Body of pancreas (tissue), 4 donors: ENCODE results near the gene PKNOX1. TPM values are rescaled to one million over a fixed set of nuclear protein-coding genes. Genes with fewer than 3 reads are reported as not detected.
"Not testable (repeated sequence)": the region's sequence is repeated elsewhere in the genome, so short reads cannot be mapped to it uniquely, and the experiment has no call there.

Experiments used
- ATAC-seq: fragments of 150-250 bp; one replicate; pipeline ENCODE4 v1.9.1; 2016
- DNase-seq, 4 donors: peaks; one replicate each; pipeline ENCODE4 v3.0.0-alpha.2; 2019
- H3K27ac ChIP-seq, 4 donors: fragments of 200-600 bp; sonication (generic); 1 replicate in 3 of 4; 2 replicates in 1 of 4; pipeline versions ENCODE4 v1.5.1 to v1.6.1; 2016 to 2019; ENCODE audit warnings: mild to moderate bottlenecking in 1 of 4, mixed read lengths in 1 of 4, moderate library complexity in 1 of 4
- H3K27me3 ChIP-seq, 2 donors: fragments of 200-600 bp; sonication (generic); one replicate each; pipeline ENCODE4 v1.6.0; 2016; ENCODE audit warnings: mild to moderate bottlenecking in 1 of 2
- H3K36me3 ChIP-seq, 2 donors: fragments of 200-600 bp; sonication (generic); replicated peaks in 1 of 2; 2 replicates each; pipeline ENCODE4 v1.5.1; 2016; ENCODE audit warnings: low read depth in 2 of 2; ENCODE audit not compliant: insufficient read depth in 1 of 2
- H3K4me1 ChIP-seq: fragments of 200-600 bp; sonication (generic); one replicate; pipeline ENCODE4 v1.6.0; 2016
- H3K4me3 ChIP-seq, 2 donors: fragments of 200-600 bp; sonication (generic); 1 replicate in 1 of 2; 2 replicates in 1 of 2; pipeline ENCODE4 v1.5.1; 2016 to 2019
- H3K9me3 ChIP-seq, 3 donors: fragments of 200-600 bp; sonication (generic); 1 replicate in 2 of 3; 2 replicates in 1 of 3; pipeline ENCODE4 v1.5.1; 2016
- POLR2A ChIP-seq, 3 donors: fragments of 450-650 bp; IDR thresholded peaks; one replicate each; pipeline ENCODE4 v1.6.1; 2016; ENCODE audit warnings: antibody characterized with exemption in 3 of 3, mild to moderate bottlenecking in 2 of 3
- WGBS, 2 donors: methylation state at CpG; one replicate each; pipeline ENCODE4 v1.1.5; 2017; 5-methylcytosine and 5-hydroxymethylcytosine counted together
- intact Hi-C: fragments of 100-400 bp; cut with DNase I; formaldehyde crosslinking; loops from one replicate; pipeline ENCODE4 v1.15.1; 2023
- total RNA-seq, 2 donors: library from RNA; depleted of rRNA; stranded (reverse); fragments of >200 nt; gene quantifications; one replicate each; pipeline ENCODE4 v1.1.0, GENCODE V29; 2016
- TF ChIP-seq, protein P1 (sequence below), 7 experiments: fragments of 450-650 bp in 4 of 7; fragments of 200-600 bp in 3 of 7; sonication (generic) in 3 of 7; IDR thresholded peaks; one replicate each; pipeline ENCODE4 v1.5.1; 2016 to 2019; ENCODE audit warnings: antibody characterized with exemption in 7 of 7

The PKNOX1 gene, protein sequence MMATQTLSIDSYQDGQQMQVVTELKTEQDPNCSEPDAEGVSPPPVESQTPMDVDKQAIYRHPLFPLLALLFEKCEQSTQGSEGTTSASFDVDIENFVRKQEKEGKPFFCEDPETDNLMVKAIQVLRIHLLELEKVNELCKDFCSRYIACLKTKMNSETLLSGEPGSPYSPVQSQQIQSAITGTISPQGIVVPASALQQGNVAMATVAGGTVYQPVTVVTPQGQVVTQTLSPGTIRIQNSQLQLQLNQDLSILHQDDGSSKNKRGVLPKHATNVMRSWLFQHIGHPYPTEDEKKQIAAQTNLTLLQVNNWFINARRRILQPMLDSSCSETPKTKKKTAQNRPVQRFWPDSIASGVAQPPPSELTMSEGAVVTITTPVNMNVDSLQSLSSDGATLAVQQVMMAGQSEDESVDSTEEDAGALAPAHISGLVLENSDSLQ
- 10 to 100 TPM; 11.2 to 27.4 TPM for total RNA-seq

GRCh38 chr21:42973991-42974831 lies at the start of gene PKNOX1:
Gene PKNOX1 (plus strand): TSS chr21:42974562. CDS start chr21:43004382, 29,820 bp downstream.
- Histone ChIP-seq H3K9me3 (no peaks in the 10 kb centered on the region), H3K27ac (peak within 1 kb of the TSS; percentile 94 to 100 (median 95)), H3K4me3 (peak within 1 kb of the TSS; percentile 26 to 56), H3K27me3 (no peaks in the 10 kb centered on the region), H3K36me3 (no peaks in the 10 kb centered on the region), H3K4me1 (peaks cover 34% of the 10 kb centered on the region)
- ATAC-seq (peak; percentile 89), DNase-seq (peak; percentile 99 to 100 (median 100))
- intact Hi-C loops = no loop called here
- 0% methylated on average over 71 of the region's 106 CpGs; no CpG with 5 or more reads in 1 of the 2 donors for WGBS, 2 donors
- peak; percentile 46 to 62 (median 51) for TF ChIP-seq POLR2A (IDR thresholded peaks at IDR 0.05)
- TF ChIP-seq, protein P1, sequence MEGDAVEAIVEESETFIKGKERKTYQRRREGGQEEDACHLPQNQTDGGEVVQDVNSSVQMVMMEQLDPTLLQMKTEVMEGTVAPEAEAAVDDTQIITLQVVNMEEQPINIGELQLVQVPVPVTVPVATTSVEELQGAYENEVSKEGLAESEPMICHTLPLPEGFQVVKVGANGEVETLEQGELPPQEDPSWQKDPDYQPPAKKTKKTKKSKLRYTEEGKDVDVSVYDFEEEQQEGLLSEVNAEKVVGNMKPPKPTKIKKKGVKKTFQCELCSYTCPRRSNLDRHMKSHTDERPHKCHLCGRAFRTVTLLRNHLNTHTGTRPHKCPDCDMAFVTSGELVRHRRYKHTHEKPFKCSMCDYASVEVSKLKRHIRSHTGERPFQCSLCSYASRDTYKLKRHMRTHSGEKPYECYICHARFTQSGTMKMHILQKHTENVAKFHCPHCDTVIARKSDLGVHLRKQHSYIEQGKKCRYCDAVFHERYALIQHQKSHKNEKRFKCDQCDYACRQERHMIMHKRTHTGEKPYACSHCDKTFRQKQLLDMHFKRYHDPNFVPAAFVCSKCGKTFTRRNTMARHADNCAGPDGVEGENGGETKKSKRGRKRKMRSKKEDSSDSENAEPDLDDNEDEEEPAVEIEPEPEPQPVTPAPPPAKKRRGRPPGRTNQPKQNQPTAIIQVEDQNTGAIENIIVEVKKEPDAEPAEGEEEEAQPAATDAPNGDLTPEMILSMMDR (IDR thresholded peaks at IDR 0.05) = peak in 4 of 7 experiments; percentile 32 to 58 (median 44)

- H3K9me3 ChIP-seq = no peaks in the 10 kb centered on the region
- WGBS, 2 donors = 92 to 95% methylated on average over 28 to 29 of the region's 29 CpGs
- DNase-seq = no peak
- H3K27me3 ChIP-seq = no peaks in the 10 kb centered on the region
- no peak for TF ChIP-seq POLR2A (IDR thresholded peaks at IDR 0.05)
- TF ChIP-seq, protein P1 (IDR thresholded peaks at IDR 0.05) = no peak
- no peaks in the 10 kb centered on the region for H3K36me3 ChIP-seq
- H3K4me3 ChIP-seq = no peak within 1 kb of the TSS
- no peak for ATAC-seq
- H3K27ac ChIP-seq = peak within 1 kb of the TSS in 1 of 4 donors; percentile 29
- H3K4me1 ChIP-seq = peaks cover 9% of the 10 kb centered on the region
- intact Hi-C loops = no loop called here
These were observed 49.0 kb upstream of the PKNOX1 start, which contains the start of gene ERVH48-1 for GRCh38 chr21:42925114-42925926. Gene ERVH48-1 (minus strand): TSS chr21:42925630. CDS start chr21:42919006, 6,624 bp downstream.

DNA sequence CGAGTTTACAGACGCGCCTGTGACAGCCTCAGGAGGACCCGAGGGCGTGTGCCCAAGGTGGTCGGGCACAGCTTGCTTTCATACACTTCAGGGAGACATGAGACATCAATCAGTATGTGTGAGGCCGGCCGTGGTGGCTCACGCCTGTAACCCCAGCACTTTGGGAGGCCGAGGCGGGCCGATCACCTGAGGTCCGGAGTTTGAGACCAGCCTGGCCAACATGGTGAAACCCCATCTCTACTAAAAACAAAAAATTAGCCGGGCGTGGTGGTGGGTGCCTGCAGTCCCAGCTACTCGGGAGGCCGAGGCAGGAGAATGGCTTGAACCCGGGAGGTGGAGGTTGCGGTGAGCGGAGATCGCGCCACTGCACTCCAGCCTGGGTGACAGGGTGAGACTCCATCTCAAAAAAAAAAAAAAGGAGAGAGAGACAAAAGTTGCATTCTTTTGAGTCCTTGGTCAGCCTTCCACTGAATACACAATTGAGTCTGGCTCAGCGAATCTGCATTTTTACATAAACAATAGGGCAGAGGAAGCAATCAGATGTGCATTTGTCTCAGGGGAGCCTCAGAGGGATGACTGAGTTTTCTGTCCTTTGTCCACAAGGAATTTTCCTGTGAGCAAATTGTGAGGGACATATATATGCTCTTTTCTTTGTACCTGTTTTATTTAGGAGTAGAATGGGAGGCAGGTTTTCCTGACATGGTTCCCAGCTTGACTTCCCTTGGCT lies 46.7 kb upstream of the PKNOX1 start:
- H3K9me3 ChIP-seq, H3K27me3 ChIP-seq, ATAC-seq, DNase-seq, H3K36me3 ChIP-seq, H3K27ac ChIP-seq, intact Hi-C loops, H3K4me3 ChIP-seq: not testable (repeated sequence)
- WGBS, 2 donors = 91 to 99% methylated on average over 11 to 23 of the region's 23 CpGs
- peaks cover 13% of the 10 kb centered on the region for H3K4me1 ChIP-seq

DNA sequence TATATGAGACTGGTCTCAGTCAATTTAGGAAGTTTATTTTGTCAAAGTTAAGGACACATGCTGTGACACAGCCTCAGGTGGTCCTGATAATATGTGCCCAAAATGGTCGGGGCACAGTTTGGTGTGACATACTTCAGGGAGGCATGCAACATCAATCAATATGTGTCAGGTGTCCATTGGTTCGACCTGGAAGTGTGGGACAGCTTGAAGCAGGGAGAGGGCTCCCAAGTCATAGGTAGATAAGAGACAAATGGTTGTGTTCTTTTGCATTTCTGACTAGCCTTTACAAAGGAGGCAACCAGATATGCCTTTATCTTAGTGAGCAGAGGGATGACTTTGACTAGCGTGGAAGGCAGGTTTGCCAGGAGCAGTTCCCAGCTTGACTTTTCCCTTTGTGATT lies 44.4 kb upstream of the PKNOX1 start:
- no peaks in the 10 kb centered on the region for H3K27me3 ChIP-seq
- H3K4me1 ChIP-seq = peaks cover 17% of the 10 kb centered on the region
- ATAC-seq (no peak), DNase-seq (no peak)
- intact Hi-C loops = loop anchor here (10.0 kb wide), 1 partner anchor 55 kb away; no protein-coding TSS in a partner anchor
- H3K36me3 ChIP-seq = no peaks in the 10 kb centered on the region
- no peak overlapping the region for H3K4me3 ChIP-seq
- H3K27ac ChIP-seq = no peak overlapping the region
- WGBS, 2 donors = 53 to 55% methylated on average over 3 of the region's 3 CpGs
- no peaks in the 10 kb centered on the region for H3K9me3 ChIP-seq
- TF ChIP-seq, protein P1 (IDR thresholded peaks at IDR 0.05) = no peak
- no peak for TF ChIP-seq POLR2A (IDR thresholded peaks at IDR 0.05)
